ENCODE measurements around the gene EPN1. TPM values are rescaled to one million over a fixed set of nuclear protein-coding genes. Genes with fewer than 3 reads are reported as not detected.
"Not testable (repeated sequence)": the region's sequence is repeated elsewhere in the genome, so short reads cannot be mapped to it uniquely, and the experiment has no call there.

EPN1 gene
- total and polyA plus RNA-seq, 9 of the 15 experiments (the other 6 are each of a cell fraction or from before 2014, with no cell fraction given), result 0.08 to 138 (median 12.7) TPM

DNA sequence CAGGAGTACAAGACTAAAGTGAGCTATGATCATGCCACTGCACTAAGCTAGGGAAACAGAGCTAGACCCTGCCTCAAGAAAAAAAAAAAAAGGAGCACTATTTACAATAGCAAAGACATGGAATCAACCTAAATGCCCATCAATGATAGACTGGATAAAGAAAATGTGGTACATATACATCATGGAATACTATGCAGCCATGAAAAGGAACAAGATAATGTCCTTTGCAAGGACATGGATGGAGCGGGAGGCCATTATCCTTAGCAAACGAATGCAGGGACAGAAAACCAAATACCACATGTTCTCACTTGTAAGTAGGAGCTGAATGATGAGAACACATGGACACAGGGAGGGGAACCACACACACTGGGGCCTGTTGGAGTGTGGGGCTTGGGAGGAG lies 55.4 kb downstream of the EPN1 start:
- BruUV-seq (replicated peaks); H4K20me1 ChIP-seq (replicated peaks; ENCODE audit: control insufficient read depth, insufficient read depth, low read length); H3K4me2 ChIP-seq (ENCODE audit: insufficient read depth, low read length); H3K27ac ChIP-seq (ENCODE audit: extremely low read depth, low read depth, low read length); H3K9me1 ChIP-seq (ENCODE audit: control insufficient read depth, insufficient read depth, low read length); in situ Hi-C loops (cut with MboI); H3K4me3 ChIP-seq; H3K36me3 ChIP-seq (ENCODE audit: control insufficient read depth, insufficient read depth, low read length); H3K79me2 ChIP-seq (ENCODE audit: control insufficient read depth, insufficient read depth, low read length); intact Hi-C loops (cut with micrococcal nuclease); POLR2A ChIA-PET; H3K9me3 ChIP-seq (replicated peaks; ENCODE audit: control insufficient read depth, insufficient read depth, low read depth, low read length); H3K4me1 ChIP-seq (replicated peaks in 1 of 2; ENCODE audit: control insufficient read depth in 2 of 2, insufficient read depth in 2 of 2, low read length in 2 of 2); ATAC-seq; DNase-seq (ENCODE audit: extremely low read depth in 1 of 4, low spot score in 3 of 4); FAIRE-seq; CTCF ChIA-PET (ENCODE audit: low intra/inter-chr PET ratio); H3K9ac ChIP-seq (ENCODE audit: insufficient read depth in 1 of 2, low read depth in 2 of 2, low read length in 2 of 2); H2AFZ ChIP-seq (ENCODE audit: low read depth, low read length): not testable (repeated sequence)
- TF ChIP-seq ZNF146 (CRISPR knock-in tag; IDR thresholded peaks at IDR 0.05; ENCODE audit: unreplicated experiment), result peak; percentile 91
- TF ChIP-seq BCOR (IDR thresholded peaks at IDR 0.05), result peak; percentile 57
- H3K27me3 ChIP-seq (ENCODE audit: control insufficient read depth in 2 of 2, insufficient read depth in 2 of 2, low read length in 2 of 2), result peaks cover 26 to 29% of the 10 kb centered on the region in 2 experiments
- WGBS (ENCODE audit: insufficient coverage, low coverage, missing lambda C conversion rate), result 6% methylated on average over 2 of the region's 2 CpGs

- no peaks in the 10 kb centered on the region for H3K79me2 ChIP-seq (ENCODE audit: control insufficient read depth, insufficient read depth, low read length)
- no peak within 1 kb of the TSS for H3K27ac ChIP-seq (ENCODE audit: extremely low read depth, low read depth, low read length)
- no peak within 1 kb of the TSS for H2AFZ ChIP-seq (ENCODE audit: low read depth, low read length)
- CTCF ChIA-PET (ENCODE audit: low intra/inter-chr PET ratio), result no interaction called here
- ATAC-seq, result no peak
- no peak within 1 kb of the TSS for H3K9ac ChIP-seq (ENCODE audit: insufficient read depth in 1 of 2, low read depth in 2 of 2, low read length in 2 of 2)
- H3K27me3 ChIP-seq (ENCODE audit: control insufficient read depth in 2 of 2, insufficient read depth in 2 of 2, low read length in 2 of 2), result peaks cover 13 to 28% of the 10 kb centered on the region in 2 experiments; a peak in 4 of 5 replicates
- H3K9me1 ChIP-seq (ENCODE audit: control insufficient read depth, insufficient read depth, low read length), result no peaks in the 10 kb centered on the region
- intact Hi-C loops (cut with micrococcal nuclease) (no loop called here), in situ Hi-C loops (cut with MboI) (no loop called here)
- no peak for FAIRE-seq
- no peaks in the 10 kb centered on the region for H3K36me3 ChIP-seq (ENCODE audit: control insufficient read depth, insufficient read depth, low read length)
- no peak within 1 kb of the TSS for H3K4me3 ChIP-seq
- no peaks in the 10 kb centered on the region for H4K20me1 ChIP-seq (replicated peaks; ENCODE audit: control insufficient read depth, insufficient read depth, low read length)
- H3K4me1 ChIP-seq (replicated peaks in 1 of 2; ENCODE audit: control insufficient read depth in 2 of 2, insufficient read depth in 2 of 2, low read length in 2 of 2), result no peaks in the 10 kb centered on the region; a peak in 1 of 5 replicates
- no peak within 1 kb of the TSS for H3K4me2 ChIP-seq (ENCODE audit: insufficient read depth, low read length)
- POLR2A ChIA-PET, result no interaction called here
- DNase-seq (ENCODE audit: extremely low read depth in 1 of 4, low spot score in 3 of 4), result no peak
- BruUV-seq (replicated peaks), result no TSS peak
- WGBS (ENCODE audit: insufficient coverage, low coverage, missing lambda C conversion rate), result 0% methylated on average over 3 of the region's 3 CpGs
- TF ChIP-seq RBFOX2 (IDR thresholded peaks at IDR 0.05; ENCODE audit: low read depth, low read length), result no peak
- no peak for TF ChIP-seq LARP7 (IDR thresholded peaks at IDR 0.05)
- TF ChIP-seq, protein P1, sequence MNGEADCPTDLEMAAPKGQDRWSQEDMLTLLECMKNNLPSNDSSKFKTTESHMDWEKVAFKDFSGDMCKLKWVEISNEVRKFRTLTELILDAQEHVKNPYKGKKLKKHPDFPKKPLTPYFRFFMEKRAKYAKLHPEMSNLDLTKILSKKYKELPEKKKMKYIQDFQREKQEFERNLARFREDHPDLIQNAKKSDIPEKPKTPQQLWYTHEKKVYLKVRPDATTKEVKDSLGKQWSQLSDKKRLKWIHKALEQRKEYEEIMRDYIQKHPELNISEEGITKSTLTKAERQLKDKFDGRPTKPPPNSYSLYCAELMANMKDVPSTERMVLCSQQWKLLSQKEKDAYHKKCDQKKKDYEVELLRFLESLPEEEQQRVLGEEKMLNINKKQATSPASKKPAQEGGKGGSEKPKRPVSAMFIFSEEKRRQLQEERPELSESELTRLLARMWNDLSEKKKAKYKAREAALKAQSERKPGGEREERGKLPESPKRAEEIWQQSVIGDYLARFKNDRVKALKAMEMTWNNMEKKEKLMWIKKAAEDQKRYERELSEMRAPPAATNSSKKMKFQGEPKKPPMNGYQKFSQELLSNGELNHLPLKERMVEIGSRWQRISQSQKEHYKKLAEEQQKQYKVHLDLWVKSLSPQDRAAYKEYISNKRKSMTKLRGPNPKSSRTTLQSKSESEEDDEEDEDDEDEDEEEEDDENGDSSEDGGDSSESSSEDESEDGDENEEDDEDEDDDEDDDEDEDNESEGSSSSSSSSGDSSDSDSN (IDR thresholded peaks at IDR 0.05; ENCODE audit: borderline replicate concordance in 1 of 2, low read depth in 2 of 2, low read length in 2 of 2), result no peak
- no peak for TF ChIP-seq RFX1 (IDR thresholded peaks at IDR 0.05)
- TF ChIP-seq MXI1 (IDR thresholded peaks at IDR 0.05; ENCODE audit: low read depth, low read length), result no peak
- TF ChIP-seq EZH2 (IDR thresholded peaks at IDR 0.05; ENCODE audit: borderline replicate concordance, low read depth, low read length), result no peak
- TF ChIP-seq ZNF165 (CRISPR knock-in tag; IDR thresholded peaks at IDR 0.05; ENCODE audit: borderline replicate concordance), result no peak
- TF ChIP-seq SETDB1 (IDR thresholded peaks at IDR 0.05; ENCODE audit: low read length), result no peak
- TF ChIP-seq SPI1 (IDR thresholded peaks at IDR 0.05; ENCODE audit: borderline replicate concordance, low read depth, low read length), result no peak
- no peaks in the 10 kb centered on the region for H3K9me3 ChIP-seq (replicated peaks; ENCODE audit: control insufficient read depth, insufficient read depth, low read depth, low read length)
Measured at GRCh38 chr19:55738302-55738701, 63.3 kb downstream of the EPN1 start, which contains the start of gene NLRP9. Gene NLRP9 (minus strand): TSS chr19:55738402. CDS start chr19:55738374, 28 bp downstream.
